IMR-90 (cell line): Measurements from ENCODE around the gene PDIA2. TPM values are rescaled to one million over a fixed set of nuclear protein-coding genes. Genes with fewer than 3 reads are reported as not detected.

Experiments
- ATAC-seq: fragments of 200-7000 bp; cut with Tn5 transposase; 2 replicates; pipeline ENCODE4 v1.9.1; 2020; ENCODE audit warnings: low read depth, mild to moderate bottlenecking, moderate library complexity
- BruUV-seq: library from RNA; stranded (reverse); fragments of 400-500 nt; replicated peaks from 2 replicates; lab custom pipeline; 2021; lab: Mats Ljungman, UMichigan
- CTCF ChIA-PET: fragments of 300-600 bp; formaldehyde crosslinking; extraction: SDS; loops from one replicate; lab custom pipeline; 2021; ENCODE audit warnings: antibody characterized with exemption; lab: Yijun Ruan, JAX
- POLR2A ChIA-PET: fragments of 300-600 bp; sonication (Branson Sonifier 250); formaldehyde crosslinking; loops from one replicate; lab custom pipeline; 2022; ENCODE audit warnings: antibody characterized with exemption; ENCODE audit not compliant: unreplicated experiment; lab: Charles Lee
- DNase-seq: peaks from one replicate; pipeline ENCODE4 v3.0.0; 2013
- H2AFZ ChIP-seq: replicated peaks from 2 replicates; pipeline ENCODE3; 2013; ENCODE audit warnings: low read length, mild to moderate bottlenecking; ENCODE audit not compliant: poor library complexity
- H2AK5ac ChIP-seq: 2 replicates; pipeline ENCODE4 v1.6.1; 2013; ENCODE audit warnings: low read depth, low read length, inconsistent platforms
- H2AK9ac ChIP-seq: replicated peaks from 2 replicates; pipeline ENCODE3; 2013; ENCODE audit warnings: mild to moderate bottlenecking, low read depth, low read length, moderate library complexity; ENCODE audit not compliant: poor library complexity
- H2BK120ac ChIP-seq: 2 replicates; pipeline ENCODE4 v1.6.1; 2013; ENCODE audit warnings: low read depth, low read length, inconsistent platforms
- H2BK15ac ChIP-seq: 3 replicates; pipeline ENCODE4 v1.6.1; 2013; ENCODE audit warnings: low read depth, low read length, inconsistent platforms
- H2BK20ac ChIP-seq: 2 replicates; pipeline ENCODE4 v1.6.1; 2013; ENCODE audit warnings: low read depth, mild to moderate bottlenecking, inconsistent platforms, low read length, moderate library complexity
- H2BK5ac ChIP-seq: 2 replicates; pipeline ENCODE4 v1.6.1; 2013; ENCODE audit warnings: mild to moderate bottlenecking, low read depth, low read length, inconsistent platforms; ENCODE audit not compliant: poor library complexity, severe bottlenecking
- H3K14ac ChIP-seq: replicated peaks from 2 replicates; pipeline ENCODE4 v1.6.1; 2013; ENCODE audit warnings: low read depth, low read length, inconsistent platforms
- H3K18ac ChIP-seq: 2 replicates; pipeline ENCODE4 v1.6.1; 2013; ENCODE audit warnings: low read depth, low read length, control low read depth
- H3K23ac ChIP-seq: 2 replicates; pipeline ENCODE4 v1.6.1; 2013; ENCODE audit warnings: low read depth, low read length, inconsistent platforms
- H3K27ac ChIP-seq: 2 replicates; pipeline ENCODE4 v1.5.1; 2013; ENCODE audit warnings: mild to moderate bottlenecking, control low read depth, low read length; ENCODE audit not compliant: insufficient read depth
- H3K27me3 ChIP-seq: 2 replicates; pipeline ENCODE4 v1.6.1; 2013; ENCODE audit warnings: low read length; ENCODE audit not compliant: control insufficient read depth, insufficient read depth
- H3K36me3 ChIP-seq: 2 replicates; pipeline ENCODE4 v1.6.1; 2013; ENCODE audit warnings: low read length, mixed read lengths; ENCODE audit not compliant: control insufficient read depth, insufficient read depth
- H3K4ac ChIP-seq: 2 replicates; pipeline ENCODE4 v1.6.1; 2013; ENCODE audit warnings: low read depth, low read length, inconsistent platforms
- H3K4me1 ChIP-seq: 2 replicates; pipeline ENCODE4 v1.6.1; 2013; ENCODE audit warnings: low read length, mixed read lengths; ENCODE audit not compliant: control insufficient read depth, insufficient read depth
- H3K4me2 ChIP-seq: 2 replicates; pipeline ENCODE4 v1.6.1; 2013; ENCODE audit warnings: low read depth, mild to moderate bottlenecking, control low read depth, low read length, moderate library complexity
- H3K4me3 ChIP-seq: 2 replicates; pipeline ENCODE4 v1.5.1; 2013; ENCODE audit warnings: low read depth, mild to moderate bottlenecking, control low read depth, low read length, moderate library complexity; ENCODE audit not compliant: insufficient read depth
- H3K56ac ChIP-seq: 2 replicates; pipeline ENCODE4 v1.6.1; 2013; ENCODE audit warnings: low read length, inconsistent platforms; ENCODE audit not compliant: insufficient read depth; ENCODE audit errors: extremely low read depth
- H3K79me1 ChIP-seq, 2 experiments: 2 replicates each; pipeline ENCODE4 v1.6.1; 2013; ENCODE audit warnings: low read length in 2 of 2, inconsistent platforms in 1 of 2, low read depth in 1 of 2
- H3K9ac ChIP-seq: 2 replicates; pipeline ENCODE4 v1.6.1; 2013; ENCODE audit warnings: low read depth, low read length, control low read depth
- H3K9me1 ChIP-seq: 2 replicates; pipeline ENCODE4 v1.6.1; 2013; ENCODE audit warnings: low read length, inconsistent platforms; ENCODE audit not compliant: insufficient read depth
- H3K9me3 ChIP-seq: 2 replicates; pipeline ENCODE4 v1.6.1; 2013; ENCODE audit warnings: low read length; ENCODE audit not compliant: control insufficient read depth, insufficient read depth
- H4K20me1 ChIP-seq: 2 replicates; pipeline ENCODE4 v1.6.1; 2013; ENCODE audit warnings: low read length, inconsistent platforms; ENCODE audit not compliant: insufficient read depth
- H4K5ac ChIP-seq: 2 replicates; pipeline ENCODE4 v1.6.1; 2013; ENCODE audit warnings: mild to moderate bottlenecking, low read depth, low read length, control low read depth
- H4K8ac ChIP-seq, 2 experiments: 2 replicates each; pipeline ENCODE4 v1.6.1; 2013; ENCODE audit warnings: low read depth in 2 of 2, low read length in 2 of 2, control low read depth in 1 of 2, inconsistent platforms in 1 of 2
- H4K91ac ChIP-seq: 2 replicates; pipeline ENCODE4 v1.6.1; 2013; ENCODE audit warnings: low read depth, low read length, inconsistent platforms; ENCODE audit not compliant: insufficient read depth
- BHLHE40 ChIP-seq: fragments of 150-350 bp; IDR thresholded peaks from 2 replicates; pipeline ENCODE4 v1.6.1; 2016; ENCODE audit warnings: mild to moderate bottlenecking, low read depth, low read length
- CEBPB ChIP-seq: IDR thresholded peaks from 2 replicates; pipeline ENCODE4 v1.6.1; 2012; ENCODE audit warnings: low read depth, low read length, improper control_type of control experiment
- CHD1 ChIP-seq: IDR thresholded peaks from 2 replicates; pipeline ENCODE4 v1.6.1; 2012; ENCODE audit warnings: low read depth, low read length, improper control_type of control experiment
- ELK1 ChIP-seq: fragments of 150-350 bp; IDR thresholded peaks from 2 replicates; pipeline ENCODE4 v1.6.1; 2016; ENCODE audit warnings: low read depth, mild to moderate bottlenecking, low read length, moderate library complexity, borderline replicate concordance
- FOS ChIP-seq: fragments of 150-350 bp; IDR thresholded peaks from 2 replicates; pipeline ENCODE4 v1.6.1; 2016; ENCODE audit warnings: low read depth, low read length
- MAZ ChIP-seq: IDR thresholded peaks from 2 replicates; pipeline ENCODE4 v1.6.1; 2012; ENCODE audit warnings: low read depth, mild to moderate bottlenecking, low read length, improper control_type of control experiment, moderate library complexity, borderline replicate concordance
- NFE2L2 ChIP-seq: fragments of 150-350 bp; IDR thresholded peaks from 2 replicates; pipeline ENCODE4 v1.6.1; 2016; ENCODE audit warnings: low read depth, mild to moderate bottlenecking, low read length
- POLR2A ChIP-seq: IDR thresholded peaks from 2 replicates; pipeline ENCODE4 v1.6.1; 2012; ENCODE audit warnings: mild to moderate bottlenecking, low read depth, low read length
- RAD21 ChIP-seq: IDR thresholded peaks from 2 replicates; pipeline ENCODE4 v1.6.1; 2012; ENCODE audit warnings: low read length, improper control_type of control experiment
- RCOR1 ChIP-seq: IDR thresholded peaks from 2 replicates; pipeline ENCODE4 v1.6.1; 2012; ENCODE audit warnings: mild to moderate bottlenecking, low read length, improper control_type of control experiment; ENCODE audit not compliant: insufficient replicate concordance
- RFX5 ChIP-seq: IDR thresholded peaks from 2 replicates; pipeline ENCODE4 v1.8.0; 2012; ENCODE audit warnings: low read depth, mild to moderate bottlenecking, low read length, moderate library complexity
- WGBS, 2 experiments: methylation state at CpG; one replicate each; pipeline versions ENCODE4 v1.1.5 to v1.1.7; 2013; ENCODE audit warnings: missing lambda C conversion rate in 2 of 2; ENCODE audit not compliant: insufficient read length in 1 of 2; ENCODE audit errors: extremely low coverage in 2 of 2; 5-methylcytosine and 5-hydroxymethylcytosine counted together
- dilution Hi-C: fragments of 300-500 bp; cut with HindIII; formaldehyde crosslinking; loops from one replicate; pipeline ENCODE4 v1.14.3; 2018; ENCODE audit warnings: low sequenced_read_pairs; ENCODE audit not compliant: unreplicated experiment
- in situ Hi-C: fragments of 300-500 bp; cut with MboI; formaldehyde crosslinking; loops from 3 replicates; pipeline ENCODE4 v1.14.3; 2019; ENCODE audit warnings: low sequenced_read_pairs, inconsistent platforms, mixed read lengths
- intact Hi-C: fragments of 100-400 bp; cut with micrococcal nuclease; formaldehyde crosslinking; loops from 2 replicates; pipeline ENCODE4 v1.10.0; 2022
- polyA plus RNA-seq, 3 experiments: library from polyadenylated mRNA; depleted of rRNA; stranded (reverse); fragments of >200 nt; gene quantifications; 2 replicates each; pipeline ENCODE4 v1.2.3, GENCODE V29; 2012; ENCODE audit warnings: low replicate concordance in 1 of 3
- total RNA-seq: library from RNA; depleted of rRNA; stranded (reverse); fragments of >200 nt; gene quantifications from 2 replicates; pipeline ENCODE4 v1.2.3, GENCODE V29; 2012
- TF ChIP-seq, protein P1 (sequence below): fragments of 150-350 bp; IDR thresholded peaks from 2 replicates; pipeline ENCODE4 v1.6.1; 2017; ENCODE audit warnings: mild to moderate bottlenecking, antibody characterized with exemption, low read length, low read depth

The PDIA2 gene
- total and polyA plus RNA-seq, 2 of the 4 experiments (the other 2 are of a cell fraction), result 0.17 TPM; not detected in 1

GRCh38 chr16:266258-267164 lies 16.5 kb upstream of the PDIA2 start:
- 75% methylated on average over 21 of the region's 25 CpGs; no CpG with 5 or more reads in 1 of the 2 experiments for WGBS, 2 experiments
- Histone ChIP-seq H4K8ac (no peak overlapping the region), H4K5ac (no peak overlapping the region), H3K27ac (no peak overlapping the region), H2BK15ac (no peak overlapping the region), H3K4me2 (no peak overlapping the region), H3K4me3 (no peak overlapping the region), H2BK20ac (no peak overlapping the region), H3K56ac (no peak overlapping the region), H2BK5ac (no peak overlapping the region), H3K9me1 (peaks cover 3% of the 10 kb centered on the region), H4K91ac (no peak overlapping the region), H3K9ac (no peak overlapping the region), H3K79me1 (no peaks in the 10 kb centered on the region), H2AFZ (no peak overlapping the region), H2BK120ac (no peak overlapping the region), H4K20me1 (no peaks in the 10 kb centered on the region), H3K14ac (no peak overlapping the region), H3K4me1 (no peaks in the 10 kb centered on the region), H3K18ac (no peak overlapping the region), H3K27me3 (no peaks in the 10 kb centered on the region; the same call in 1 of the 2 replicates), H2AK9ac (no peak overlapping the region), H3K36me3 (peaks cover 23% of the 10 kb centered on the region), H3K23ac (no peak overlapping the region), H3K9me3 (no peaks in the 10 kb centered on the region), H2AK5ac (no peak overlapping the region), H3K4ac (no peak overlapping the region)
- DNase-seq, result no peak
- ATAC-seq, result no peak
- TF ChIP-seq NFE2L2 (no peak), BHLHE40 (no peak), POLR2A (no peak), CHD1 (no peak), RCOR1 (no peak), FOS (no peak), MAZ (no peak), RFX5 (no peak), RAD21 (no peak), CEBPB (no peak), ELK1 (no peak)
- TF ChIP-seq, protein P1, sequence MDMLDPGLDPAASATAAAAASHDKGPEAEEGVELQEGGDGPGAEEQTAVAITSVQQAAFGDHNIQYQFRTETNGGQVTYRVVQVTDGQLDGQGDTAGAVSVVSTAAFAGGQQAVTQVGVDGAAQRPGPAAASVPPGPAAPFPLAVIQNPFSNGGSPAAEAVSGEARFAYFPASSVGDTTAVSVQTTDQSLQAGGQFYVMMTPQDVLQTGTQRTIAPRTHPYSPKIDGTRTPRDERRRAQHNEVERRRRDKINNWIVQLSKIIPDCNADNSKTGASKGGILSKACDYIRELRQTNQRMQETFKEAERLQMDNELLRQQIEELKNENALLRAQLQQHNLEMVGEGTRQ, result no peak
- BruUV-seq, result no TSS peak
- in situ Hi-C loops, result no loop called here
- intact Hi-C loops, result no loop called here
- CTCF ChIA-PET, result no interaction called here
- dilution Hi-C loops, result no loop called here
- POLR2A ChIA-PET, result no interaction called here
